GM12878 (cell line): ENCODE results near the gene CRAMP1. TPM values are rescaled to one million over a fixed set of nuclear protein-coding genes. Genes with fewer than 3 reads are reported as not detected.

Experiments used
- ATAC-seq: fragments of 200-7000 bp; cut with Tn5 transposase; 3 replicates; pipeline ENCODE4 v1.9.1; 2020; ENCODE audit warnings: mild to moderate bottlenecking, moderate library complexity
- BruUV-seq: library from RNA; stranded (reverse); fragments of 400-500 nt; replicated peaks from 2 replicates; lab custom pipeline; 2021; lab: Mats Ljungman, UMichigan
- CTCF ChIA-PET: fragments of 300-600 bp; sonication (Branson Sonifier 250); formaldehyde crosslinking; extraction: SDS; loops from one replicate; lab custom pipeline; 2021; ENCODE audit warnings: inconsistent platforms; lab: Yijun Ruan, JAX
- POLR2A ChIA-PET: fragments of 350-600 bp; formaldehyde crosslinking; extraction: SDS; loops from one replicate; lab custom pipeline; 2021; ENCODE audit warnings: inconsistent platforms; lab: Charles Lee
- RAD21 ChIA-PET: fragments of 300-600 bp; sonication (Branson Sonifier 250); formaldehyde crosslinking; loops from one replicate; lab custom pipeline; 2023; ENCODE audit warnings: antibody characterized with exemption; ENCODE audit not compliant: unreplicated experiment; lab: Charles Lee
- SMC1A ChIA-PET: fragments of 300-600 bp; sonication (Branson Sonifier 250); formaldehyde crosslinking; loops from one replicate; lab custom pipeline; 2023; ENCODE audit not compliant: unreplicated experiment, uncharacterized antibody; lab: Charles Lee
- DNase-seq: peaks from one replicate; pipeline ENCODE4 v3.0.0-alpha.2; 2011; ENCODE audit warnings: low read depth, low spot score
- FAIRE-seq: peaks from 3 replicates; lab custom pipeline; 2011; peaks lifted over from hg19 to GRCh38; lab: Jason Lieb, UNC
- H2AFZ ChIP-seq: 2 replicates; pipeline ENCODE4 v1.6.0; 2011; ENCODE audit warnings: low read depth, low read length, control low read depth; ENCODE audit not compliant: control insufficient read depth
- H3K27ac ChIP-seq: 2 replicates; pipeline ENCODE4 v1.5.1; 2011; ENCODE audit warnings: control low read depth; ENCODE audit not compliant: control insufficient read depth, insufficient read depth
- H3K27me3 ChIP-seq, 2 experiments: replicated peaks in 1 of 2; 2 replicates each; pipeline versions ENCODE4 v1.6.0 to v1.6.1; 2011; ENCODE audit warnings: low read length in 1 of 2; ENCODE audit not compliant: control insufficient read depth in 2 of 2, insufficient read depth in 2 of 2
- H3K36me3 ChIP-seq, 2 experiments: 2 replicates each; pipeline ENCODE4 v1.5.1; 2011; ENCODE audit warnings: low read length in 1 of 2; ENCODE audit not compliant: control insufficient read depth in 2 of 2, insufficient read depth in 2 of 2
- H3K4me1 ChIP-seq: 2 replicates; pipeline ENCODE4 v1.6.1; 2011; ENCODE audit warnings: mild to moderate bottlenecking, low read length, moderate library complexity, mixed read lengths; ENCODE audit not compliant: control insufficient read depth, insufficient read depth
- H3K4me2 ChIP-seq: 2 replicates; pipeline ENCODE4 v1.6.0; 2011; ENCODE audit warnings: control low read depth; ENCODE audit not compliant: control insufficient read depth, insufficient read depth
- H3K4me3 ChIP-seq: fragments of 200-600 bp; sonication (generic); 2 replicates; pipeline ENCODE4 v1.5.1; 2016
- H3K79me2 ChIP-seq: 2 replicates; pipeline ENCODE4 v1.6.0; 2011; ENCODE audit warnings: low read length; ENCODE audit not compliant: control insufficient read depth, insufficient read depth
- H3K9ac ChIP-seq: 2 replicates; pipeline ENCODE4 v1.8.0; 2011; ENCODE audit warnings: low read length, control low read depth, mixed read lengths; ENCODE audit not compliant: control insufficient read depth, insufficient read depth
- H3K9me3 ChIP-seq: replicated peaks from 3 replicates; pipeline ENCODE4 v1.5.1; 2011; ENCODE audit warnings: mild to moderate bottlenecking, low read length; ENCODE audit not compliant: control insufficient read depth, insufficient read depth
- H4K20me1 ChIP-seq: 2 replicates; pipeline ENCODE4 v1.6.0; 2011; ENCODE audit not compliant: control insufficient read depth, insufficient read depth
- ASH2L ChIP-seq: fragments of 300-600, 200-600 bp; sonication (generic); IDR thresholded peaks from 2 replicates; pipeline ENCODE4 v1.6.1; 2017; ENCODE audit warnings: low read depth, mild to moderate bottlenecking, borderline replicate concordance
- CBX5 ChIP-seq: sonication (generic); IDR thresholded peaks from 2 replicates; pipeline ENCODE4 v1.6.1; 2016; ENCODE audit warnings: low read depth, moderate library complexity, mild to moderate bottlenecking, inconsistent platforms
- IKZF2 ChIP-seq, 2 experiments: fragments of 450-650 bp; IDR thresholded peaks; 2 replicates each; pipeline ENCODE4 v1.6.1; 2017; ENCODE audit warnings: mild to moderate bottlenecking in 2 of 2, moderate library complexity in 2 of 2
- KAT2A ChIP-seq: conservative IDR thresholded peaks from 2 replicates; pipeline ENCODE4 v1.6.1; 2011; ENCODE audit warnings: low read depth, low read length; ENCODE audit not compliant: control insufficient read depth
- MEF2A ChIP-seq: IDR thresholded peaks from 2 replicates; pipeline ENCODE4 v1.6.1; 2011; ENCODE audit warnings: low read depth, mild to moderate bottlenecking, low read length, moderate library complexity; ENCODE audit not compliant: insufficient read depth
- NRF1 ChIP-seq: conservative IDR thresholded peaks from 2 replicates; pipeline ENCODE4 v1.6.1; 2011; ENCODE audit warnings: mild to moderate bottlenecking, low read depth, low read length, improper control_type of control experiment
- RB1 ChIP-seq: fragments of 450-650 bp; formaldehyde crosslinking; IDR thresholded peaks from 2 replicates; pipeline ENCODE4 v1.6.1; 2017; ENCODE audit warnings: mild to moderate bottlenecking, borderline replicate concordance
- SMC3 ChIP-seq: IDR thresholded peaks from 2 replicates; pipeline ENCODE4 v1.6.1; 2011; ENCODE audit warnings: low read length, improper control_type of control experiment, borderline replicate concordance
- ZNF217 ChIP-seq: fragments of 450-650 bp; IDR thresholded peaks from 2 replicates; pipeline ENCODE4 v1.6.1; 2017; ENCODE audit warnings: antibody characterized with exemption, mild to moderate bottlenecking
- ZZZ3 ChIP-seq: IDR thresholded peaks from 2 replicates; pipeline ENCODE4 v1.6.1; 2011; ENCODE audit warnings: low read depth; ENCODE audit not compliant: control insufficient read depth, insufficient read length
- WGBS: methylation state at CpG from one replicate; pipeline ENCODE4 v1.1.6; 2016; ENCODE audit warnings: low lambda C conversion rate; ENCODE audit not compliant: insufficient replicate concordance, insufficient coverage; ENCODE audit errors: missing lambda C conversion rate; 5-methylcytosine and 5-hydroxymethylcytosine counted together
- in situ Hi-C: fragments of 300-500 bp; cut with MboI; formaldehyde crosslinking; loops from 9 replicates; pipeline ENCODE4 v1.14.3; 2018; ENCODE audit warnings: mixed read lengths
- intact Hi-C: fragments of 100-400 bp; cut with micrococcal nuclease; formaldehyde crosslinking; loops from one replicate; pipeline ENCODE4 v1.14.2; 2022; ENCODE audit not compliant: unreplicated experiment
- polyA plus RNA-seq, 11 experiments: library from polyadenylated mRNA; depleted of rRNA in 4 of 11; unstranded in 6 of 11; stranded (reverse) in 5 of 11; fragments of >200 nt; fragmentation: Nextera tagmentation in 4 of 11; fragmentation: Illumina TruSeq in 1 of 11; extraction: Ambion mirVana in 4 of 11; extraction: Trizol in 1 of 11; gene quantifications; 1 replicate in 1 of 11; 2 replicates in 10 of 11; pipeline versions ENCODE4 v1.2.1 to v1.2.3, GENCODE V29; 2011 to 2016; ENCODE audit warnings: inconsistent platforms in 2 of 11, missing spikeins in 2 of 11, low read depth in 1 of 11
- total RNA-seq, 4 experiments: library from RNA; depleted of rRNA in 3 of 4; stranded (reverse); fragments of >200 nt in 3 of 4; fragmentation: Illumina TruSeq in 1 of 4; extraction: Trizol in 1 of 4; gene quantifications; 2 replicates each; pipeline versions ENCODE4 v1.2.1 to v1.2.3, GENCODE V29; 2013 to 2021

The CRAMP1 gene
- total and polyA plus RNA-seq, 10 of the 15 experiments (the other 5 are each of a cell fraction or from before 2014, with no cell fraction given) = 0.37 to 9.8 (median 3.9) TPM

GRCh38 chr16:1626327-1626726 is 14.2 kb downstream of the CRAMP1 start:
- DNase-seq (no peak), FAIRE-seq (no peak), ATAC-seq (no peak)
- SMC1A ChIA-PET = no interaction called here
- no peaks in the 10 kb centered on the region for H3K27me3 ChIP-seq
- TF ChIP-seq SMC3 (no peak), RB1 (no peak), ZZZ3 (no peak), ASH2L (no peak), MEF2A (no peak), IKZF2 (IDR thresholded peaks at IDR 0.05) (no peak), CBX5 (no peak), NRF1 (no peak), KAT2A (no peak), ZNF217 (no peak)
- in situ Hi-C loops = no loop called here
- H3K4me2 ChIP-seq = no peak overlapping the region
- H3K4me1 ChIP-seq = peaks cover 11% of the 10 kb centered on the region
- 84% methylated on average over 6 of the region's 6 CpGs for WGBS
- no TSS peak for BruUV-seq
- H3K4me3 ChIP-seq = no peak overlapping the region
- CTCF ChIA-PET = interaction anchor here (0.7 kb wide), 1 partner anchor 59 kb away, joined by 3 read pairs; no protein-coding TSS in a partner anchor
- no peak overlapping the region for H3K27ac ChIP-seq
- H2AFZ ChIP-seq = no peak overlapping the region
- POLR2A ChIA-PET = no interaction called here
- RAD21 ChIA-PET = no interaction called here
- peaks cover 4 to 10% of the 10 kb centered on the region in 2 experiments; a peak in 2 of 4 replicates for H3K36me3 ChIP-seq
- intact Hi-C loops = no loop called here
- no peak overlapping the region for H3K9ac ChIP-seq
- no peaks in the 10 kb centered on the region for H3K9me3 ChIP-seq
- no peaks in the 10 kb centered on the region; the same call in none of the 2 replicates for H4K20me1 ChIP-seq
- H3K79me2 ChIP-seq = no peaks in the 10 kb centered on the region
